ENCODE results near the gene ACOX3. TPM values are rescaled to one million over a fixed set of nuclear protein-coding genes. Genes with fewer than 3 reads are reported as not detected.
"Not testable (repeated sequence)": the region's sequence is repeated elsewhere in the genome, so short reads cannot be mapped to it uniquely, and the experiment has no call there.

The ACOX3 gene
- polyA plus RNA-seq, 3 donors, result 3.8 to 16.8 (median 13.3) TPM

DNA sequence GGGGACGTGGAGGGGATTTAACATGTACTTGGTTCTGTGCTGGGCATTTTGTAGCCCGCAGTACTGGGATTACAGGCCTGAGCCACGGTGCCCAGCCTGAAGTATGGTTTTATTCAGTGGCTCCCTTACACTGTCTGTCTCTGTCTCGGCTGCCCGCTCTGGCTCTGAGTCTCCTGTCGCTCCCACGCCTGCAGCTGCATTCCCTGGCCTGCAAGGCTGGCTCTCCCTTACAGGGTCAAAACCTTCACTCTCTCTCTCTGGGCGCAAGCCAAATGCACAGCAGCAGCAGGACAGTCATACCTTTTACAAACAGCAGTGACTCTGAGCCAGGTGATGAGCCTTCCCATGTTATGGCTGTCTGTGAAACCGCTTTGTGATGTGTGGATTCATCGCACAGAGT lies 98.8 kb downstream of the ACOX3 start:
- no peaks in the 10 kb centered on the region for H3K36me3 Mint-ChIP-seq
- H3K4me1 Mint-ChIP-seq, result peaks cover 12% of the 10 kb centered on the region
- no peaks in the 10 kb centered on the region for H4K20me1 ChIP-seq (ENCODE audit: insufficient read depth, low read length)
- H3K4me3 ChIP-seq (replicated peaks in 1 of 3; ENCODE audit: low read depth in 2 of 3, low read length in 3 of 3), result no peak overlapping the region
- H3K36me3 ChIP-seq (replicated peaks in 1 of 2; ENCODE audit: control insufficient read depth in 1 of 2, insufficient read depth in 2 of 2, low read length in 2 of 2), result no peaks in the 10 kb centered on the region
- no peaks in the 10 kb centered on the region for H3K79me2 ChIP-seq (ENCODE audit: insufficient read depth, low read length)
- no peak for DNase-seq
- intact Hi-C loops (cut with micrococcal nuclease), result no loop called here
- no peak overlapping the region for H3K9ac ChIP-seq (ENCODE audit: insufficient read depth, low read length, poor library complexity, severe bottlenecking)
- no peak overlapping the region for H2AFZ ChIP-seq (ENCODE audit: insufficient read depth, low read depth, low read length, poor library complexity, severe bottlenecking)
- no peak overlapping the region for H3K27ac Mint-ChIP-seq
- no peak overlapping the region for H3K4me2 ChIP-seq (replicated peaks; ENCODE audit: extremely low read depth, low read length, poor library complexity, severe bottlenecking)
- H3K27ac ChIP-seq (ENCODE audit: low read depth in 1 of 2, low read length in 2 of 2), result no peak overlapping the region
- TF ChIP-seq, protein P1, sequence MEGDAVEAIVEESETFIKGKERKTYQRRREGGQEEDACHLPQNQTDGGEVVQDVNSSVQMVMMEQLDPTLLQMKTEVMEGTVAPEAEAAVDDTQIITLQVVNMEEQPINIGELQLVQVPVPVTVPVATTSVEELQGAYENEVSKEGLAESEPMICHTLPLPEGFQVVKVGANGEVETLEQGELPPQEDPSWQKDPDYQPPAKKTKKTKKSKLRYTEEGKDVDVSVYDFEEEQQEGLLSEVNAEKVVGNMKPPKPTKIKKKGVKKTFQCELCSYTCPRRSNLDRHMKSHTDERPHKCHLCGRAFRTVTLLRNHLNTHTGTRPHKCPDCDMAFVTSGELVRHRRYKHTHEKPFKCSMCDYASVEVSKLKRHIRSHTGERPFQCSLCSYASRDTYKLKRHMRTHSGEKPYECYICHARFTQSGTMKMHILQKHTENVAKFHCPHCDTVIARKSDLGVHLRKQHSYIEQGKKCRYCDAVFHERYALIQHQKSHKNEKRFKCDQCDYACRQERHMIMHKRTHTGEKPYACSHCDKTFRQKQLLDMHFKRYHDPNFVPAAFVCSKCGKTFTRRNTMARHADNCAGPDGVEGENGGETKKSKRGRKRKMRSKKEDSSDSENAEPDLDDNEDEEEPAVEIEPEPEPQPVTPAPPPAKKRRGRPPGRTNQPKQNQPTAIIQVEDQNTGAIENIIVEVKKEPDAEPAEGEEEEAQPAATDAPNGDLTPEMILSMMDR (IDR thresholded peaks at IDR 0.05), result no peak
- H3K4me1 ChIP-seq (ENCODE audit: control insufficient read depth in 1 of 2, insufficient read depth in 2 of 2, low read length in 2 of 2), result peaks cover 0 to 6% of the 10 kb centered on the region in 2 donors
- 94% methylated on average over 8 of the region's 10 CpGs for WGBS (ENCODE audit: insufficient coverage)
- H3K9me3 Mint-ChIP-seq, result peaks cover 0 to 2% (median 0%) of the 10 kb centered on the region in 7 donors
- H3K27me3 Mint-ChIP-seq (ENCODE audit: low read depth in 3 of 3), result peaks cover 0 to 3% (median 2%) of the 10 kb centered on the region in 3 donors
- H3K4me3 Mint-ChIP-seq, result no peak overlapping the region
- H3K27me3 ChIP-seq (ENCODE audit: control insufficient read depth in 2 of 2, insufficient read depth in 2 of 2, low read length in 2 of 2), result no peaks in the 10 kb centered on the region
- H3K9me3 ChIP-seq (replicated peaks in 1 of 2; ENCODE audit: control insufficient read depth in 1 of 2, insufficient read depth in 1 of 2, low read length in 2 of 2), result no peaks in the 10 kb centered on the region

DNA sequence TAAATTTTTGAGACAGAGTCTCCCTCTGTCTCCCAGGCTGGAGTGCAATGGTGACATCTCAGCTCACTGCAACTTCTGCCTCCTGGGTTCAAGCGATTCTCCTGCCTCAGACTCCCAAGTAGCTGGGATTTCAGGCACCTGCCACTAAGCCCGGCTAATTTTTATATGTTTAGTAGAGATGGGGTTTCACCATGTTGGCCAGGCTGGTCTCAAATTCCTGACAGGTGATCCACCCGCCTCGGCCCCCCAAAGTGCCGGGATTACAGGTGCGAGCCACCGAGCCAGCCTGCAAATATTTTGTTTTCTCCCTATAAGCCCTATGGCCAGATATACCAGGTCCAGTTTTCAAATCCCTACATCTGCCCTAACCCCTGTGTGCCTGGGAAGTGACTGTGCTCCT lies 99.2 kb downstream of the ACOX3 start:
- H3K27me3 ChIP-seq (ENCODE audit: control insufficient read depth in 2 of 2, insufficient read depth in 2 of 2, low read length in 2 of 2); H2AFZ ChIP-seq (ENCODE audit: insufficient read depth, low read depth, low read length, poor library complexity, severe bottlenecking); H3K4me3 ChIP-seq (replicated peaks in 1 of 3; ENCODE audit: low read depth in 2 of 3, low read length in 3 of 3); H3K9me3 Mint-ChIP-seq; H3K9ac ChIP-seq (ENCODE audit: insufficient read depth, low read length, poor library complexity, severe bottlenecking); H4K20me1 ChIP-seq (ENCODE audit: insufficient read depth, low read length); DNase-seq; H3K4me1 ChIP-seq (ENCODE audit: control insufficient read depth in 1 of 2, insufficient read depth in 2 of 2, low read length in 2 of 2); H3K36me3 ChIP-seq (replicated peaks in 1 of 2; ENCODE audit: control insufficient read depth in 1 of 2, insufficient read depth in 2 of 2, low read length in 2 of 2); H3K9me3 ChIP-seq (replicated peaks in 1 of 2; ENCODE audit: control insufficient read depth in 1 of 2, insufficient read depth in 1 of 2, low read length in 2 of 2); H3K27me3 Mint-ChIP-seq (ENCODE audit: low read depth in 3 of 3); H3K36me3 Mint-ChIP-seq; H3K79me2 ChIP-seq (ENCODE audit: insufficient read depth, low read length); H3K27ac Mint-ChIP-seq; intact Hi-C loops (cut with micrococcal nuclease); H3K4me2 ChIP-seq (replicated peaks; ENCODE audit: extremely low read depth, low read length, poor library complexity, severe bottlenecking); H3K27ac ChIP-seq (ENCODE audit: low read depth in 1 of 2, low read length in 2 of 2); H3K4me3 Mint-ChIP-seq: not testable (repeated sequence)
- no CpG with 5 or more reads among the region's 7 CpGs for WGBS (ENCODE audit: insufficient coverage)
- H3K4me1 Mint-ChIP-seq, result peaks cover 16% of the 10 kb centered on the region
